Astrocyte of the spinal cord (primary cell): ENCODE results near the gene ZNF280D.

ENCODE experiments used
- DNase-seq: peaks from one replicate; pipeline ENCODE4 v3.0.0; 2011; ENCODE audit warnings: low read depth, low spot score
- H3K4me3 ChIP-seq: 2 replicates; pipeline ENCODE4 v1.5.1; 2011; ENCODE audit warnings: low read depth, mild to moderate bottlenecking, low read length, moderate library complexity
- in situ Hi-C: cut with HindIII; loops from 2 replicates; pipeline ENCODE4 v1.10.0; 2017; ENCODE audit warnings: low sequenced_read_pairs
- TF ChIP-seq, protein P1 (sequence below): IDR thresholded peaks from 2 replicates; pipeline ENCODE4 v1.5.1; 2012; ENCODE audit warnings: low read depth, mild to moderate bottlenecking, low read length, inconsistent platforms

Gene ZNF280D

DNA sequence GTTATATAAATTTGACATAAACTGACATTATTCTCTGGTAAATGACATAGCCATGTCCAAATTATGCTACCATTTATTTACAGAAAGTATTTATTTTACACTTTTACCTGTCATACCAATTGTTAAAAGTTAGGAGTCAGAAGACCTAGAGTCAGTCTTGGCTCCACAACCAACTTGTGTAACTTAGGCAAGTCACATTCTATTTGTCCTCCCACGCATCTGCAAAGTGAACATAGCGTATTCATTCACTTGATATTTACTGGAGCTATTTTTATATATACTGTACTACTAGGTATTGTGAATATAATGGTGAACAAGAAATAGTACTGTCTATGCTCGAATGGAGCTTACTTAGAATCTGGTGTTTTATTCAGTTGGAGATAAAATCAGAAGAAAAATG is 78.7 kb downstream of the ZNF280D start:
- in situ Hi-C loops = no loop called here
- TF ChIP-seq, protein P1, sequence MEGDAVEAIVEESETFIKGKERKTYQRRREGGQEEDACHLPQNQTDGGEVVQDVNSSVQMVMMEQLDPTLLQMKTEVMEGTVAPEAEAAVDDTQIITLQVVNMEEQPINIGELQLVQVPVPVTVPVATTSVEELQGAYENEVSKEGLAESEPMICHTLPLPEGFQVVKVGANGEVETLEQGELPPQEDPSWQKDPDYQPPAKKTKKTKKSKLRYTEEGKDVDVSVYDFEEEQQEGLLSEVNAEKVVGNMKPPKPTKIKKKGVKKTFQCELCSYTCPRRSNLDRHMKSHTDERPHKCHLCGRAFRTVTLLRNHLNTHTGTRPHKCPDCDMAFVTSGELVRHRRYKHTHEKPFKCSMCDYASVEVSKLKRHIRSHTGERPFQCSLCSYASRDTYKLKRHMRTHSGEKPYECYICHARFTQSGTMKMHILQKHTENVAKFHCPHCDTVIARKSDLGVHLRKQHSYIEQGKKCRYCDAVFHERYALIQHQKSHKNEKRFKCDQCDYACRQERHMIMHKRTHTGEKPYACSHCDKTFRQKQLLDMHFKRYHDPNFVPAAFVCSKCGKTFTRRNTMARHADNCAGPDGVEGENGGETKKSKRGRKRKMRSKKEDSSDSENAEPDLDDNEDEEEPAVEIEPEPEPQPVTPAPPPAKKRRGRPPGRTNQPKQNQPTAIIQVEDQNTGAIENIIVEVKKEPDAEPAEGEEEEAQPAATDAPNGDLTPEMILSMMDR = no peak
- DNase-seq = no peak
- H3K4me3 ChIP-seq = no peak overlapping the region

DNA sequence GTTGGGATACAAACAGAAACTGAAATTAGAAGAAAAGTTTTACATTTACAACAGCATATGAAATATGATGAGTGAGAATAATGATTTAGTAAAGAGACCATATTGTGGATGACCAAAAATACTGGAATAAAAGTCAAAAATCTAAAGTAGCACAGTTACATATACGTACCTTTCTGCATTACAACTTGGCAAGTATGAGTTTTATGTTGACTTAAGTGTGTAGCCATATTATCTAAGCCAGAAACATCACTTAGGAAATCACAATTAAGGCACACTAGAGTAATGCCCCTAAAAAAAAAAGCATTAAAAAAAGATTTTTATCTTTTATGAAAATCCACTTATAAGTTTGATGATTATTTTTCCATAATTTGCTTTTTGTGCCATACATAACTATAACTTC is 79.1 kb downstream of the ZNF280D start:
- DNase-seq = no peak
- in situ Hi-C loops = no loop called here
- H3K4me3 ChIP-seq = no peak overlapping the region
- TF ChIP-seq, protein P1 = no peak

DNA sequence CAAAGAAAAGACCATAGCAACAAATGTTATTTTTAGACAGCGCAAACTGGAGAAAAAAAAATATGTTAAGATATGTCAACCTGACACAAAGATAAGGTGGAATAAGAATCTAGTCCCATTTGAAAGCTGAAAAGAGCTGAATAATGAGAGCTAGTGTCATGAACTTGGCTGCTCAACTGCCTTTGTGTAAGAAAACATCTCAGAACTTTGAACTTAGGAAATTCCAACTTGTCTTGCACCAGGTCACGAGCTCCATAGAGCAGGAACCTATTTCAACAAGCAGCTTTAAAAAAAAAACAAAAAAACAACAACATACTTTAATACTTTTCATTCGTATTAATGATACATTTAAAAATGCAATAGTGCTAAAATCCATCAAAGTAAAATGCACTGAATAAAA is 79.5 kb downstream of the ZNF280D start:
- in situ Hi-C loops = no loop called here
- TF ChIP-seq, protein P1 = no peak
- no peak for DNase-seq
- H3K4me3 ChIP-seq = no peak overlapping the region

DNA sequence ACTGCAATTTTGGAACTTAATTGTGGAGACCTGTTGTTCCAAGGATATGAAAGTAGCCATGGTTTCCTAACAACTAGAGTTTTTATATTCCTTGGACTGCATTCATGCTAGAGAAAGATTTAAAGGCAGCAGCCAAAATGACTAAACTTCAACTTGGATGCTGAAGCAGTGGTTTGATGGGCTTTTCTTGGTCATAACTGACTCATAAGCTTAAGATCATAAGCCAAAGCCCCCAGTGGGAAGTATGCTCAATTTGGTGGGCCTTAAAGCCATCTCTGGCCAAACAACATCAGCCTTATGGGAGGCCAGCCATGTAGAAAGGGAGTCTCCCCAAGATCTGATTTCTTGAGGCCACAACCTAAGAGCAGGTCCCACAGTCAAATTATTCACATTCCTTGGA is 80.2 kb downstream of the ZNF280D start:
- H3K4me3 ChIP-seq = no peak overlapping the region
- in situ Hi-C loops = no loop called here
- TF ChIP-seq, protein P1 = no peak
- DNase-seq = no peak

DNA sequence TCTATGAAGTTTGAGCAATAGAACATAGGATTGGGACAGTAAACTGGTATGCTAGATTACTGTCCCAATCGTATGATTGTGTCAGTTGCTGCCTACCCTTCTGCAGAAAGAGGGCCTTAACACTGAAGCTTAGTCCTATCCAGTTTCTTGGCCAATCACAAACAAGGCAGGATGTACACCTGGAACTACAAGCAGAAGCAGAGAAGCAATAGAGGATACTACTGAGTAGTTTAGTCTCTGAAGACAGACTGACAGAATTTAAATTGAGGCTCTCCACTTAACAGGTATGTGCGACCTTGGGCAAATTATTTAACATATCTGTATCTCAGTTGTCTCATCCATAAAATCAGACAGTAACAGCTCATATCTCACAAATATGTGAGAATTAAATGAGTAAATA is 85.0 kb downstream of the ZNF280D start:
- DNase-seq = no peak
- no peak overlapping the region for H3K4me3 ChIP-seq
- in situ Hi-C loops = no loop called here
- TF ChIP-seq, protein P1 = no peak

DNA sequence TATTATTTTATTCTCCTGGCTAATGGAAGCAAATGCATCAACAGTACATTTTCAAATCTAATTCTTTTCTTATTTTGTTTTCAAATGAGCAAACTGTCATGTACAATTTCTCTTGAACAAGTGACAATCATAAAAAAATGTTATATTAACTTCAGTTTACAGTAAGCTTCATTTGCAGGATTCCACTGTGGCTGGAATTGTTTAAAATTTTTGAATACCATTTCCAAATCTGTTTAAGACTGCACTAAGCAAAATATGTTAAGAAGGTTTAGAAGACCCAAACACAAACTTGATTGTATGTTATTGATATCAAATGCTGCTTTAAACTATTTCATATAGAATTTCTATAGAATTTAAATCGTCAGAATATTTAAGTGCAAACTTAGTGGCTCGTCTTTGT is 92.8 kb downstream of the ZNF280D start:
- TF ChIP-seq, protein P1 = no peak
- in situ Hi-C loops = no loop called here

DNA sequence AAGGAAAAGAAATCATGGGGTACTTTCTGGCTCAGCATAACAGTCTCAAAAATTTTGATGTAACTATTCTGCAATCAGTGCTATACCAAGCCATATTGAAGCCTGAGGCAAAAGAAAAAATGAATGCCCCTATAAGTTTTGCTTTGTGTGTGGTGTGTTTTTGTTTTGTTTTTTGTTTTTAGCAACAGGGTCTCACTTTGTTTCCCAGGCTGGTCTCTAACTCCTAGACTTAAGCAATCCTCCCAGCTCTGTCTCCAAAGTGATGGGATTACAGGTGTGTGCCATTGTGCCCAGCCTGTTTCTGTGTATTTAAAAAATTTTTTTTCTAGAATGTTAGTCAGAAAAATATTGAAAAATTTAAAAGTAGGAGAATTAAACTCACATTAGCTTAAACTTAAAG is 93.2 kb downstream of the ZNF280D start:
- DNase-seq = no peak
- in situ Hi-C loops = no loop called here
- TF ChIP-seq, protein P1 = no peak
- H3K4me3 ChIP-seq = no peak overlapping the region

More for the DNA sequence above, 92.8 kb downstream of the ZNF280D start:
- no peak for DNase-seq
- H3K4me3 ChIP-seq = no peak overlapping the region
